ENCODE results near the gene KRTAP12-4.
"Not testable (repeated sequence)": the region's sequence is repeated elsewhere in the genome, so short reads cannot be mapped to it uniquely, and the experiment has no call there.

Gene KRTAP12-4

DNA sequence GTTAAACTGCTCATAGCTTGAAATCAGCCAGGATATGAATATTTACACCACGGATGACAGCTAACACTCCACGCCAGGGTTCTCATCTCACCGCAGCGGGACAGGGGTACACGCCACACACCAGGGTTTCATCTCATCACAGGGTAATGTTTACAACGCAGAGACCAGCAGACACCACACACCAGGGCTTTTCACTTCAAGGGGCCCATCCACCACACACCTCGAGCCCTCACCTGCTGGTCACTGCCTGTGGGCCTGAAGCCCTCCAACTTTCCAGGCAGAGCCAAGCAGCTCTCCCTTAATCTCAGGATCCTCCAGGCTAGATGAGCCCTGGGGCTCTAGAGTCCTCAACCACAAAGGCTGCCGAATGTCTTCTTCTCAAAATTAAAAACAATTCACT lies 41.2 kb upstream of the KRTAP12-4 start:
- TF ChIP-seq ZNF274 (IDR thresholded peaks at IDR 0.05; ENCODE audit: low read depth, low read length) = no peak
- no peak overlapping the region for H3K4me3 ChIP-seq (ENCODE audit: low read length)

DNA sequence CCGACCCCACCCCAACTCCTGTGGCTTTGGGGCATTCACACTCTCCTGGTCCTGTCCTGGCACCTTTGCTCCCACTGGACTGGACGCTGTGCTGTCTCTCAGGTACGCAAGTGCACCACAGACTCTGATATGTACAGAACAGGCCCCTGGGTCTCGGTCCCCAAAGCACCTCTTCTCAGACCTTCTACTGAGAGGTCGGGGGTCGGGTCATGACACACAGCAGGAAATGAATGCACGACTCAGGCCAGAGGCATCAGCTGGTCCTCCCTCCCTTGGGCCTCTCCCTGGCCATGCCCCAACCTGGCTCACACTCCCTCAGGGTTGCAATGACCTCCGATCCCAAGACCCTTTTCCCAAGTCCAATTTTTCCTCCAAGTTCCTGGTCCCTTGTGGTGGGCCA lies 40.7 kb upstream of the KRTAP12-4 start:
- no peak for TF ChIP-seq ZNF274 (IDR thresholded peaks at IDR 0.05; ENCODE audit: low read depth, low read length)
- H3K4me3 ChIP-seq (ENCODE audit: low read length) = no peak overlapping the region

DNA sequence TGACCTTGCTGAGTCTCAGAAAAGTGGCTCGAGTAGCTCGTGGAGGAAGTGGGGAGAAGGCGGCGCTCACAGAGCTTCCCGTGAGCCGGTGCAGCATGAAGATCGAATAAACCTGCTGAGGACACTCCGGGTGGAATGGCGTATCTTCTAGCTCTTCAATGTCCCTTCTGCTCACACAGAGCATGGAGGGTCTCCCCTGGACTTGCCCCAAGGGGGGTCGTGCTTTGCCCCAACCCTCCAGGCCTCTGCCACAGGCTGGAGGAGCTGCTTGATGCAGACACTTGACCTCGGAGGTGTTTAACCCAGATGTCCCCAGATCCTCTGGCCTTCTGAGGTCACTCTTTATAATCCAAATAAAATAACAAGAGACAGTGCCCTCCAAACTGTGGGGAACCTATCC lies 40.3 kb upstream of the KRTAP12-4 start:
- no peak for TF ChIP-seq ZNF274 (IDR thresholded peaks at IDR 0.05; ENCODE audit: low read depth, low read length)
- H3K4me3 ChIP-seq (ENCODE audit: low read length) = no peak overlapping the region

DNA sequence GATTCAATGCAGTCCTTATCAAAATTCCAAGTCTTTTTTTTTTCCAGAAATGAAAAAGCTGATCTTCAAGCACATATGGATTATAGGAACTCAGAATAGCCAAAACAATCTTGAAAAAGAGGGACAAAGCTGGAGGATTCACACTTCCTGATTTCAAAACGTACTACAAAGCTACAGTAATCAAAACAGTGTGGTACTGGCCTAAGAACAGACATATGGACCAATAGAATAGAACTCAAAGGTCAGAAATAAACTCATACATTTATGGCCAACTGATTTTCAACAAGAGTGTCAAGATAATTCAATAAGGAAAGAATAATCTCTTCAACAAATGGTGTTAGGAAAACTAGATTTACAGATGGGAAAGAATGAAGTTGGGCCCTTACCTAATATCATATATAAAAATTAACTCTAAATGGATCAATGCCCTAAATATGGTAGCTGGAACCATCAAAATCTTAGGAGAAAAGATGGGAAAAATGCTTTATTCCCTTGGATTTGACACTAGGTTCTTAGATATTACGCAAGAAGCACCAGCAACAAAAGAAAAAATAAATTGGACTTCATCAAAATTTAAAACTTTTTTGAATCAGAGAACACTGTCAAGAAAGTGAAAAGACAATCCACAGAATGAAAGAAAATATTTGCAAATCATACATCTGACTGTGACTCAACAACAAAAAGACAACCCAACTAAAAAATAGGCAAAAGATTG lies 38.5 kb upstream of the KRTAP12-4 start:
- no peak for TF ChIP-seq ZNF274 (IDR thresholded peaks at IDR 0.05; ENCODE audit: low read depth, low read length)
- no peak overlapping the region for H3K4me3 ChIP-seq (ENCODE audit: low read length)

DNA sequence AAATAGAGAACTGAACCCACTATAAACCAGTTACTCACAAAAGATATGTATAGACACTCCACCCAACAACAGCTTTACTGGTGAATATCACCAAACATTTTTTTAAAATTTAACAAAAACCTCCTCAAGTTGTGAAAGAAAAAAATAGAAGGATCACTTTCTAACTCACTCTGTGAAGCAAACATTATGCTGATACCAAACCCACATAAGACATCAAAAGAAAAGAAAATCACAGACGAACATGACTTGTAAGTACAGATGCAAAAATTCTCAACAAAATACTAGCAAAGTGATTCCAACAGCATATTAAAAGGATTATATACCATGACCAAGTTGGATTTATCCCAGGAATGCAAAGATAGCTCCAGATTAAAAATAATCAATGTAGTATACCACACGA lies 37.2 kb upstream of the KRTAP12-4 start:
- H3K4me3 ChIP-seq (ENCODE audit: low read length) = no peak overlapping the region
- no peak for TF ChIP-seq ZNF274 (IDR thresholded peaks at IDR 0.05; ENCODE audit: low read depth, low read length)

DNA sequence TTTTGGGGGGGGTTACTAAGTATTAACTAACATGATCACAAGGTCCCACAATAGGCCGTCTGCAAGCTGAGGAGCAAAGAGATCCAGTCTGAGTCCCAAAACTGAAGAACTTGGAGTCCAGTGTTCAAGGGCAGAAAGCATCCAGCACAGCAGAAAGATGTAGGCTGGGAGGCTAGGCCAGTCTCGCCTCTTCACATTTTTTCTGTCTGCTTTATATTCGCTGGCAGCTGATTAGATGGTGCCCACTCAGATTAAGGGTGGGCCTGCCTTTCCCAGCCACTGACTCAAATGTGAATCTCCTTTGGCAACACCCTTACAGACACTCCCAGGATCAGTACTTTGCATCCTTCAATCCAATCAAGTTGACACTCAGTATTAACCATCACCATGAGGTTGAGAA lies 35.3 kb upstream of the KRTAP12-4 start:
- H3K4me3 ChIP-seq (ENCODE audit: low read length) = not testable (repeated sequence)

DNA sequence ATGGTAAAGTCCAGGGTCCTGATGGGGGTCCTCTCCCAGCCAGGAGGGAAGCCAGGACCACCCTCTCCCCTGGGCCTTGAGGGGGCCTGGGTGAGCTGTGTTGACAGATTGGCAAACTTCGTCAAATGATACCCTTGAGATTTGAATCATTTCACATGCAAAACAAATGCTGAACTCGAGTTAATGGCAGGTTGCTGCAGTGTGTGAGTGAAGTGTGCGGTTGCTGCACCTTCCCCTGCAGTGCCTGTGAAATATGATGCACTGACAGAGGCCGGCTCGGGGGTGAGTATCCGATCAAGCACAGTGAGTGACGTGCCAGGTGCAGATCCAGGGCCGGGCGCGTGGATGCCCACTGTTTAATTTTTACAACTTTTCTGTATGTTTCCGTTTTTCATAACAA lies 33.2 kb upstream of the KRTAP12-4 start:
- no peak for TF ChIP-seq ZNF274 (IDR thresholded peaks at IDR 0.05; ENCODE audit: low read depth, low read length)
- H3K4me3 ChIP-seq (ENCODE audit: low read length) = no peak overlapping the region

DNA sequence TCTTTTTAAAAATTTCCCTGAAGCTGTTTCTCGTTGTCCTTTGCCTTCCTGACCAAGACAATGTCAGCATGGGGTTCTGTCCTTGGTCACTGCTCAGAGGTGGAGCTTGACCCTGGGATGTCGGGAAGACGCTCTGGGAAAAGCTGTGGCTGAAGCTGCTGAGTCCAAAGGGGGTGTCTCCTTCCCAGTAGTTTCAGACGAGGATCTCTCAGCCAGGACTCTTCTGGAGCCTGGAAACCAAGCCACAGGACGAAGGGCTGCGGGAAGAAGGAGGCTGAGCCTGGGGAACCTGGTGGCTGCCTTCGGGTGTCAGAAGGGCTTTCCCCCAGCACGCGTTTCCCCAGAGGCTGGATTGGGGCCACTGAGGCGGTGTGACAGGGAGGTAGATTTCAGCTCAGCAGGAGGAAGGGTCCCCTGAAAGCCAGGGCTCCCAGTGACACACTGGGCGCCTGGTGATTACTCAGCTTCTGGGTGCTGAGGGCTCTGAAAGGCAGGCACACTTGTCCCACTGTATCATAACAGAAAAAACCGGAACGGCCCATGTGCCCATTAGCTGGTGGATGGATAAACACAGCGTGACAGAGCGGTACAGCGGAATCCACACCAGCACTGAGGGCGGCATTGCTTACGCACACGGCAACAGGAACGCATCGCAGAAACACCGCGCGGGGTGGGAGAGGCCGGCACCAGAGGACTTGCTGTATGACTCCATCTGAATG lies 32.5 kb upstream of the KRTAP12-4 start:
- TF ChIP-seq ZNF274 (IDR thresholded peaks at IDR 0.05; ENCODE audit: low read depth, low read length) = no peak
- H3K4me3 ChIP-seq (ENCODE audit: low read length) = no peak overlapping the region

DNA sequence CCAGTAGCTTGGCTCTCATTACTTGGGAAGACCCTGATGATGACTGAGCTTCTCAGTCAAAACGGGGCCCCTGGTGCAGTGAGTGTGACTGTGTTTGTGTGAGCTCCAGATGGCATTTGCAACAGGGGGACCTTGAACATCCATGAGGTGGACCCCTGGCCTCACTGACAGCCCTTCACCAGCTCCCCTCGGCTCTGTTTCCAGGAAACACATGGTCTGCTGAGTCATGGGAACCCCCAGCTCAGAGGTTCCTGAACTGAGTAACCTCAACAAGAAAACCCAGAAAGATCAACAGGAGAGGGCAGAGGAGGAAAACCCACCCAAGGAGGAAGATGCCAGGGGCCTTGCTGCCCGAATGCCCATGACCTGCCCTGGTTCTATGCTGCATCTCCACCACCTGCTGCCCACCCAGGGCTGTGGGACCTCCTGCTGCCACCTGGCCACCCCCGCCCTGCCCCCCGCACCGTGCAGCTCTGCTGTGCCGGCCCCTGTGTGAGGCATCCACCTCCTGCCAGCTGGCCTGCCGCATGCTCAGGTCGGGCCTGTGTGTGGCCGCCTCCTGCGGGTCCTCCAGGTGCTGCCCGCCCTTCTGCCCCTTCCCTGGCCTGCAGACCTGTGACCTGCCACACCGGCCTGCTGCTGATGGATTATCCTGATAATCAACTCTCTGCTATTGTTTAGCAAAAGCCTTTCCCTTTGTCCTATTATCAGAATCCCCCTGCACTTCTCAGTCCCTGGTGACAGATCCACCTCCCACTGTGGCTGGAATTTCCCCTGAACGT lies 31.7 kb upstream of the KRTAP12-4 start:
- no peak for TF ChIP-seq ZNF274 (IDR thresholded peaks at IDR 0.05; ENCODE audit: low read depth, low read length)
- no peak overlapping the region for H3K4me3 ChIP-seq (ENCODE audit: low read length)

DNA sequence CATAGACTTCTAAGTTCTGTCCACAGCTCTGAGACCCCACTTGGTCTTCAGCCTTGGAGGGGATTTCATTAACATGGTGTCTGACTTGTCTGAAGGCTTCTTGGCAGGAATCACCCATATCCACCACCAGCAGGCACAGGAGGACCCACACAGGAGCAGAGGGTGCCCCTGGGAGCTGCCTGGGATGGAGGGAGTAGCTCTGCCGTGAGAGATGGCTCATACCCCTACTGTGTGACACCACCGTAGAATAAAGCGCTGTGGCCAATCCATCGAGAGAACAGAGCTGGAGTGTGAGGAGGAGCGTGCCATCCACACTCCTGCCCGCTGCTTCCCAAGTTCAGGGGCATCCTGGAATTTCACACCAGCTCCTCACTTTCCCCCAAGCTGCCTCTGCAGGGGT lies 30.6 kb upstream of the KRTAP12-4 start:
- not testable (repeated sequence) for H3K4me3 ChIP-seq (ENCODE audit: low read length)

DNA sequence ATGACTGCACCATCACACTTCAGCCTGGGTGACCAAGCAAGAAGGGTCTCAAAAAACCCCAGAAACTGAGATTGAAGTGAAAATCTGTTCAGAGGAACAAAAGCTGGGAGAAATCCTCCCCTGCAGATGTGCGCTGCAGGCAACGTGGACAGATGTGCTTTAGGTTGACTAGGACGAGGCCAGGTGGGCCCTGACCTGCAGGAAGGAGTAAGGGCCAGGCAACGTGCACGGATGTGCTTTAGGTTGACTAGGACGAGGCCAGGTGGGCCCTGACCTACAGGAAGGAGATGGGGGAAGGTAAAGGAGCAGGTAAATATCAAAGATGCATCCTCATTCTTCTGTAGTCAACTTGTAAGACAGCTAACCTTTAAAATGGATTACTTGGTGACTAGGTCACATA lies 30.0 kb upstream of the KRTAP12-4 start:
- no peak overlapping the region for H3K4me3 ChIP-seq (ENCODE audit: low read length)
- TF ChIP-seq ZNF274 (IDR thresholded peaks at IDR 0.05; ENCODE audit: low read depth, low read length) = no peak

DNA sequence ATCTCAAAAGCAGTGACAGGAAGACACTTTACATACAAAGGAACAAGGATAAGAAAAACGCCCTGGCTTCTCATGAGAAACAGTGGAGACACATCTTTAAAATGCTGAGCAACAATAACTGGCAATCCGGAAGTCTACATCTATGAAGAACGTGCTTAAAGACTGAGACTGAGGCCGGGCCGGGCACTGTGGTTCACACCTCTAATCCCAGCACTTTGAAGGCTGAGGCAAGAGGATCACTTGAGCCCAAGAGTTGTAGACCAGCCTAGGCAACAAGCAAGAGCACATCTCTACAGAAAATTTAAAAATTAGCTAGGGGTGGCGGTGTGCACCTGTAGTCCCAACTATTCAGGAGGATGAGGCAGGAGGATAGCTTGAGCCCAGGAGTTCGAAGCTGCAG lies 29.6 kb upstream of the KRTAP12-4 start:
- H3K4me3 ChIP-seq (ENCODE audit: low read length) = no peak overlapping the region
- TF ChIP-seq ZNF274 (IDR thresholded peaks at IDR 0.05; ENCODE audit: low read depth, low read length) = no peak

DNA sequence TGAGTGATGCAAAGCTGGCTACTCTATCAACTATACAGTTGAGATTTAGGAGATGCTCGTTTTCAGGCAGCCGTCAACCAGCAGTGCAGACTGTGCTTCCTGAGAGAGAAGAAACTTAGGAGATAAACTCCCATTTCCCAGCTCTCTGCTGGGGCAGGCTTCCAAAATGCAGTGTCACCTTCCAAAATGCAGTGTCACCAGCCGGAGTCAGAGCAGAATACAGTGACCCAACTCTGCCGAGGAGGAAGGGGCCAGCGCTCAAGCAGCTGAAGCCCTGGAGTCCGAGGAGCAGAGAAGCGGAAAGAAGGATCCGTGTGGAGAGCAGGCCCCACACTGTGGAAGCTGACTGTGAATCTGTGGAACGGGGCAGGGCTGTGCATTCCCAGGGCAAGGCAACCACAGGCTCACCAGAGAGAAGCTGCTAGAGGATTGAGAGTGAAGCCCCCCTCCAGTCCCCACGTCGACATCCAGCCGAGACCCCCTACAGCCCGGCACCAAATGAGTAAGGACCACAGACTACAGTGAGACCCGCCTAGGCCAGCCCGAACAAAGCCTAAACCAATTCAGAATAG lies 28.2 kb upstream of the KRTAP12-4 start:
- no peak for TF ChIP-seq ZNF274 (IDR thresholded peaks at IDR 0.05; ENCODE audit: low read depth, low read length)
- H3K4me3 ChIP-seq (ENCODE audit: low read length) = no peak overlapping the region

DNA sequence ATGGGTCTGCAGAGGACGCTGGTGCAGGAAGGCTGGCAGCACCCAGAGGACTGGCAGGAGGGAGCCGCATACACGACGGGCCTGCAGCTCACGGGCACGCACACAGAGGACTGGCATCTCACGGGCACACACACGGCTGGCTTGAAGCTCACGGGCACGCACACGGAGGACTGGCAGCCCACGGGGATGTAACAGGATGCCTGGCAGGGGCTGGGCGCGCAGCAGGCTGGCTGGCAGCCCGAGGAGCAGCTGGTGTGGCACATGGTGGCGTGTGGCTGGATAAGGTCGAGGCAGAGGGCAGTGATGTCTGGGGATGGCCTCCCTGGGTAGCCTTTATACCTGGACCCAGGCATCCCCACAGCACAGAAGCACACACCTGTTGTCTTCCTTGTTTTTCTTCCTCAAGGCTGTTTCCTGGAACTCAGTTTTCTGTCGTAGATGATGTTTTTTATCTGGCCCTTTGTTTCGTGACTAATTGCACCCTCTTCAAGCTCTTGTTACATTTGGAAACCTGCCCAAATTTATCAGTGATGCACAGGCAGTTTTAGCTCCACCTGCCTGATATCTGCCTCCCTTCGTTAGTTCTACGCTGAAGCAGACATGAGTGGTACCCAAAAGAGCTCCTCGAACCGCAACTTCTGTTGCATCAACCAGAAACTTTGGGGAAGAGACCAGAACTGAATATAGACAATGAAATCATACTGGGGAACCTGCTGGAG lies 27.6 kb upstream of the KRTAP12-4 start, which contains the start of gene KRTAP12-1:
KRTAP12-1 (minus strand) TSS at position 303 of the 719 bp plus-strand sequence; CDS start at position 263, 40 bp downstream.
- no peak for TF ChIP-seq ZNF274 (IDR thresholded peaks at IDR 0.05; ENCODE audit: low read depth, low read length)
- H3K4me3 ChIP-seq (ENCODE audit: low read length) = no peak within 1 kb of the TSS
